ENCODE measurements around the gene CPNE7.

The CPNE7 gene

DNA sequence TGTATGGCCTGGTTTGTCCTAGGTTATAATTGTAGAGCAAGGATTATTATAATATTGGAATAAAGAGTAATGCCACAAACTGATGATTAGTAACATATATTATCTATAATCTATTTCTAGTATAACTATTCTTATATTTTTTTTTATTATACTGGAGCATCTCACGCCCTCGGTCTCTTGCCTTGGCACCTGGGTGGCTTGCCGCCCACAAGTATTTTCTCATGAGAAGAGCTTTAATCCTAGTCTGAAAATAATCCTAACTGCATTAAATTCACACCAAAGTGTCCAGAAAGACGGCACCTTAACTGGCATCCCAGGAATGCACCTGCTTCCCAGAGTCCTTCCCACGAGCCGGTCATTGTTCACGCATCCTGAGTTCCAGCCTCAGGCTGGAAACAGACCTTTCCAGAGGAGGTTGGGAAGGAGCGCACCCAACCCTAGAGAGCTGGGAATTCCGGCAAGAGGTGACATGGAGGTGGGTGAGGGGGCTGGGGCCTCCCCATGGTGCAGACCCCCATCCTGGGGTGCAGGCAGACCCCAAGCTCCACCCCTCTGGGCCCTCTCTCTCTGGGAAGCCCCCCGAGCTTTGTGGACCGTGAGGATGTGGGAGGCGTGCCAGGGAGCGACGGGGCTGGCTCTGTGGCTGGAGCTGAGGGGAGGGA lies 66.0 kb downstream of the CPNE7 start:
- no peak overlapping the region for H3K4me2 ChIP-seq (ENCODE audit: low read depth, low read length, poor library complexity, severe bottlenecking)
- no peak overlapping the region for H3K9ac ChIP-seq (ENCODE audit: low read length)
- H3K4me3 ChIP-seq (ENCODE audit: insufficient read depth, low read length, poor library complexity, severe bottlenecking) = no peak overlapping the region
- H4K20me1 ChIP-seq (ENCODE audit: low read depth, low read length) = no peaks in the 10 kb centered on the region
- H2AFZ ChIP-seq (ENCODE audit: low read depth, low read length, severe bottlenecking) = no peak overlapping the region
- H3K27ac ChIP-seq (ENCODE audit: low read depth, low read length) = no peak overlapping the region
- no peaks in the 10 kb centered on the region for H3K79me2 ChIP-seq (ENCODE audit: insufficient read depth, low read length)
- no peaks in the 10 kb centered on the region for H3K9me3 ChIP-seq (ENCODE audit: insufficient read depth, low read length)
- no peaks in the 10 kb centered on the region for H3F3A ChIP-seq (ENCODE audit: insufficient read depth)
- H3K27me3 ChIP-seq (ENCODE audit: low read length) = no peaks in the 10 kb centered on the region
- no peak for TF ChIP-seq CTCF (IDR thresholded peaks at IDR 0.05; ENCODE audit: insufficient read depth, low read length, poor library complexity, severe bottlenecking)
- TF ChIP-seq EZH2phosphoT487 (conservative IDR thresholded peaks at IDR 0.05; ENCODE audit: low read length) = no peak
- no peaks in the 10 kb centered on the region for H3K9me2 ChIP-seq (replicated peaks; ENCODE audit: insufficient read depth, low read length)
- no peaks in the 10 kb centered on the region for H3K36me3 ChIP-seq (ENCODE audit: low read length)

- no peak for TF ChIP-seq CTCF (IDR thresholded peaks at IDR 0.05; ENCODE audit: insufficient read depth, low read length, poor library complexity, severe bottlenecking)
- no peaks in the 10 kb centered on the region for H3F3A ChIP-seq (ENCODE audit: insufficient read depth)
- H3K79me2 ChIP-seq (ENCODE audit: insufficient read depth, low read length) = no peaks in the 10 kb centered on the region
- H3K27ac ChIP-seq (ENCODE audit: low read depth, low read length) = no peak overlapping the region
- H3K4me3 ChIP-seq (ENCODE audit: insufficient read depth, low read length, poor library complexity, severe bottlenecking) = no peak overlapping the region
- no peaks in the 10 kb centered on the region for H3K9me2 ChIP-seq (replicated peaks; ENCODE audit: insufficient read depth, low read length)
- H2AFZ ChIP-seq (ENCODE audit: low read depth, low read length, severe bottlenecking) = no peak overlapping the region
- H4K20me1 ChIP-seq (ENCODE audit: low read depth, low read length) = no peaks in the 10 kb centered on the region
- H3K27me3 ChIP-seq (ENCODE audit: low read length) = no peaks in the 10 kb centered on the region
- no peaks in the 10 kb centered on the region for H3K36me3 ChIP-seq (ENCODE audit: low read length)
- no peaks in the 10 kb centered on the region for H3K9me3 ChIP-seq (ENCODE audit: insufficient read depth, low read length)
- no peak overlapping the region for H3K4me2 ChIP-seq (ENCODE audit: low read depth, low read length, poor library complexity, severe bottlenecking)
- H3K9ac ChIP-seq (ENCODE audit: low read length) = no peak overlapping the region
Observed at GRCh38 chr16:89642574-89642973, 67.0 kb downstream of the CPNE7 start.

DNA sequence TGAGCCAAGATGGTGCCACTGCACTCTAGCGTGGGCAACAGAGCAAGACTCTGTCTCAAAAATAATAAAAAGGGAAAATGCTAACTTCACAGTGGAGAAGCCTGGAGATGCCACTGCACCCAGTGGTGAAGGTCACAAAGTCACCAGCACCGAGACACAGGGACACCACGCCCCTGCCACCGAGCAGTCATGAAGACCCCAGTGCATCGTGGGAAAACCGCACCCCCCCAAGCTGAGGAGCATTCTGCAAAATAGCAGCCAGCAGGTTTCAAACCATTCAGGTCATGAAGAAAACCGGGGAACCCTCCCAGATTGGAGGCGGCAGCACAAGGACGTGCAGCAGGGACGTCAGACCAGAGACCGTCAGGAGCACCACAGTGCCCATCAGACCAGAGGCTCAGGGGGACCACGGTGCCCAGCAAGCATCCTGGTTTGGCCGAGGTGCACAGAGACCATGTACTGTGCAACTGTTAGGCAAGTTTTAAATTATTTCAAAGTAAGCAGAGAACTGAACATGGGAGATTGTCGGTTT lies 68.3 kb downstream of the CPNE7 start:
- no peaks in the 10 kb centered on the region for H3K9me2 ChIP-seq (replicated peaks; ENCODE audit: insufficient read depth, low read length)
- H3K4me2 ChIP-seq (ENCODE audit: low read depth, low read length, poor library complexity, severe bottlenecking) = no peak overlapping the region
- H2AFZ ChIP-seq (ENCODE audit: low read depth, low read length, severe bottlenecking) = no peak overlapping the region
- no peaks in the 10 kb centered on the region for H3F3A ChIP-seq (ENCODE audit: insufficient read depth)
- TF ChIP-seq EZH2phosphoT487 (conservative IDR thresholded peaks at IDR 0.05; ENCODE audit: low read length) = no peak
- no peak for TF ChIP-seq CTCF (IDR thresholded peaks at IDR 0.05; ENCODE audit: insufficient read depth, low read length, poor library complexity, severe bottlenecking)
- no peak overlapping the region for H3K9ac ChIP-seq (ENCODE audit: low read length)
- no peak overlapping the region for H3K27ac ChIP-seq (ENCODE audit: low read depth, low read length)
- H3K27me3 ChIP-seq (ENCODE audit: low read length) = no peaks in the 10 kb centered on the region
- H3K36me3 ChIP-seq (ENCODE audit: low read length) = no peaks in the 10 kb centered on the region
- no peaks in the 10 kb centered on the region for H3K79me2 ChIP-seq (ENCODE audit: insufficient read depth, low read length)
- no peak overlapping the region for H3K4me3 ChIP-seq (ENCODE audit: insufficient read depth, low read length, poor library complexity, severe bottlenecking)
- no peaks in the 10 kb centered on the region for H3K9me3 ChIP-seq (ENCODE audit: insufficient read depth, low read length)
- H4K20me1 ChIP-seq (ENCODE audit: low read depth, low read length) = no peaks in the 10 kb centered on the region

Data from SU-DHL-6 (cell line).